NOMO-1 treated with dmso at 0.1 percent for 144 hours (cell line): Measurements from ENCODE around the gene HNRNPM.
"Not testable (repeated sequence)": the region's sequence is repeated elsewhere in the genome, so short reads cannot be mapped to it uniquely, and the experiment has no call there.

Experiments used
- DNase-seq: peaks from one replicate; lab custom pipeline; 2025; ENCODE audit not compliant: unreplicated experiment; lab: John Stamatoyannopoulos, UW

HNRNPM gene

GRCh38 chr19:8423817-8424223 is 21.0 kb upstream of the HNRNPM start:
- peak; percentile 73 for DNase-seq

- DNase-seq, result not testable (repeated sequence)
These were observed 19.4 kb upstream of the HNRNPM start for GRCh38 chr19:8425331-8425730.

GRCh38 chr19:8426283-8426682 is 18.5 kb upstream of the HNRNPM start:
- no peak for DNase-seq

GRCh38 chr19:8429044-8429443 is 15.7 kb upstream of the HNRNPM start:
- no peak for DNase-seq

- DNase-seq, result no peak
These were observed 14.9 kb upstream of the HNRNPM start for GRCh38 chr19:8429826-8430225.

- no peak for DNase-seq
These were observed 14.1 kb upstream of the HNRNPM start for GRCh38 chr19:8430650-8431049.

GRCh38 chr19:8438236-8438635 is 6.5 kb upstream of the HNRNPM start:
- DNase-seq, result no peak

- no peak for DNase-seq
These were observed 2.8 kb upstream of the HNRNPM start for GRCh38 chr19:8441725-8442544.

GRCh38 chr19:8444140-8444676 is 567 bp upstream of the HNRNPM start:
- DNase-seq, result not testable (repeated sequence)

GRCh38 chr19:8445488-8446001 is 770 bp downstream of the HNRNPM start:
- no peak for DNase-seq

- DNase-seq, result no peak
These were observed 1.4 kb downstream of the HNRNPM start for GRCh38 chr19:8446061-8446709.

- DNase-seq, result no peak
These were observed 5.1 kb downstream of the HNRNPM start for GRCh38 chr19:8449830-8450229.

GRCh38 chr19:8451377-8451776 is 6.6 kb downstream of the HNRNPM start:
- DNase-seq, result no peak

- no peak for DNase-seq
These were observed 7.1 kb downstream of the HNRNPM start for GRCh38 chr19:8451885-8452284.

GRCh38 chr19:8452446-8453123 is 7.8 kb downstream of the HNRNPM start:
- DNase-seq, result no peak

GRCh38 chr19:8453616-8454015 is 8.8 kb downstream of the HNRNPM start:
- DNase-seq, result no peak

- DNase-seq, result no peak
These were observed 9.4 kb downstream of the HNRNPM start for GRCh38 chr19:8454218-8454617.

GRCh38 chr19:8455018-8455417 is 10.2 kb downstream of the HNRNPM start:
- DNase-seq, result no peak

- no peak for DNase-seq
These were observed 11.3 kb downstream of the HNRNPM start for GRCh38 chr19:8456064-8456463.

GRCh38 chr19:8457209-8457608 is 12.4 kb downstream of the HNRNPM start:
- DNase-seq, result no peak

- no peak for DNase-seq
These were observed 13.1 kb downstream of the HNRNPM start for GRCh38 chr19:8457827-8458226.
